HepG2 (cell line): Measurements from ENCODE around the gene MYO1B. TPM values are rescaled to one million over a fixed set of nuclear protein-coding genes. Genes with fewer than 3 reads are reported as not detected.

Experiments
- ATAC-seq: fragments of 200-7000 bp; cut with Tn5 transposase; 3 replicates; pipeline ENCODE4 v1.9.1; 2020; ENCODE audit warnings: mild to moderate bottlenecking, moderate library complexity
- BruUV-seq: library from RNA; stranded (reverse); fragments of 400-500 nt; replicated peaks from 2 replicates; lab custom pipeline; 2021; lab: Mats Ljungman, UMichigan
- CTCF ChIA-PET: fragments of 300-600 bp; formaldehyde crosslinking; extraction: SDS; loops from one replicate; lab custom pipeline; 2021; ENCODE audit warnings: low total read pairs, inconsistent platforms, low intra/inter-chr PET ratio; lab: Yijun Ruan, JAX
- POLR2A ChIA-PET: fragments of 350-600 bp; sonication (Branson Sonifier 250); formaldehyde crosslinking; loops from one replicate; lab custom pipeline; 2020; ENCODE audit warnings: antibody characterized with exemption, inconsistent platforms; lab: Yijun Ruan, JAX
- DNase-seq: peaks from one replicate; pipeline ENCODE4 v3.0.0-alpha.2; 2015; ENCODE audit warnings: low spot score
- FAIRE-seq: peaks from 3 replicates; lab custom pipeline; 2011; peaks lifted over from hg19 to GRCh38; lab: Jason Lieb, UNC
- H2AFZ ChIP-seq: one replicate; pipeline ENCODE4 v1.6.1; 2011; ENCODE audit warnings: low read length, inconsistent platforms
- H3K27ac ChIP-seq: fragments of 300-600 bp; 3 replicates; pipeline ENCODE4 v1.8.0; 2011; ENCODE audit warnings: mixed run types, mild to moderate bottlenecking, mixed read lengths, low read length, inconsistent platforms; ENCODE audit not compliant: insufficient read depth; ENCODE audit errors: extremely low read length
- H3K27me3 ChIP-seq, 2 experiments: fragments of 200-600 bp in 1 of 2; 2 replicates in 1 of 2; 3 replicates in 1 of 2; pipeline versions ENCODE4 v1.6.0 to v1.8.0; 2011; ENCODE audit warnings: low read length in 2 of 2, mild to moderate bottlenecking in 2 of 2, moderate library complexity in 2 of 2, inconsistent platforms in 1 of 2; ENCODE audit not compliant: insufficient read depth in 2 of 2, control insufficient read depth in 1 of 2
- H3K36me3 ChIP-seq, 2 experiments: fragments of 200-600 bp in 1 of 2; replicated peaks in 1 of 2; 2 replicates in 1 of 2; 3 replicates in 1 of 2; pipeline versions ENCODE4 v1.5.1 to v1.8.0; 2011; ENCODE audit warnings: low read length in 2 of 2, inconsistent platforms in 1 of 2; ENCODE audit not compliant: insufficient read depth in 2 of 2, control insufficient read depth in 1 of 2
- H3K4me1 ChIP-seq: 2 replicates; pipeline ENCODE4 v1.5.1; 2012; ENCODE audit warnings: low read length, inconsistent platforms; ENCODE audit not compliant: insufficient read depth
- H3K4me2 ChIP-seq: 2 replicates; pipeline ENCODE4 v1.6.0; 2011; ENCODE audit warnings: low read depth, low read length, inconsistent platforms
- H3K4me3 ChIP-seq, 3 experiments: fragments of 200-600 bp in 1 of 3; sonication (generic), shearing (Covaris generic) in 1 of 3; replicated peaks in 1 of 3; 2 replicates each; pipeline ENCODE4 v1.5.1; 2011 to 2016; ENCODE audit warnings: low read length in 3 of 3, inconsistent platforms in 2 of 3, low read depth in 2 of 3, mild to moderate bottlenecking in 2 of 3, control low read depth in 1 of 3, mixed read lengths in 1 of 3; ENCODE audit not compliant: insufficient read depth in 1 of 3
- H3K79me2 ChIP-seq: one replicate; pipeline ENCODE4 v1.6.1; 2011; ENCODE audit warnings: low read length, inconsistent platforms; ENCODE audit not compliant: insufficient read depth
- H3K9ac ChIP-seq: 2 replicates; pipeline ENCODE4 v1.6.0; 2011; ENCODE audit warnings: mild to moderate bottlenecking, low read depth, low read length, inconsistent platforms; ENCODE audit not compliant: insufficient read depth
- H3K9me3 ChIP-seq: 2 replicates; pipeline ENCODE4 v1.5.1; 2012; ENCODE audit warnings: mild to moderate bottlenecking, low read length
- H4K20me1 ChIP-seq: 2 replicates; pipeline ENCODE4 v1.6.0; 2011; ENCODE audit warnings: inconsistent platforms, mild to moderate bottlenecking, low read length, moderate library complexity; ENCODE audit not compliant: insufficient read depth
- ATM ChIP-seq: fragments of 450-650 bp; IDR thresholded peaks from 2 replicates; pipeline ENCODE4 v1.7.1; 2017; ENCODE audit warnings: mild to moderate bottlenecking, borderline replicate concordance
- CEBPB ChIP-seq: IDR thresholded peaks from 2 replicates; pipeline ENCODE4 v1.6.1; 2011; ENCODE audit warnings: low read depth, low read length, improper control_type of control experiment, borderline replicate concordance
- CHD2 ChIP-seq: IDR thresholded peaks from 2 replicates; pipeline ENCODE4 v1.6.1; 2011; ENCODE audit warnings: low read depth, low read length, improper control_type of control experiment
- IRX3 ChIP-seq: sonication (generic); formaldehyde crosslinking; IDR thresholded peaks from 2 replicates; pipeline ENCODE4 v1.8.1; 2023; ENCODE audit warnings: mild to moderate bottlenecking, low read depth, missing genetic modification reagents, borderline replicate concordance
- KLF13 ChIP-seq: sonication (generic); formaldehyde crosslinking; IDR thresholded peaks from 2 replicates; pipeline ENCODE4 v1.4.0; 2020; ENCODE audit warnings: mild to moderate bottlenecking, missing genetic modification reagents
- NFIC ChIP-seq: IDR thresholded peaks from 2 replicates; pipeline ENCODE4 v1.6.1; 2012; ENCODE audit warnings: mild to moderate bottlenecking, low read length, inconsistent platforms
- NFRKB ChIP-seq: fragments of 450-650 bp; IDR thresholded peaks from 2 replicates; pipeline ENCODE4 v1.6.1; 2017
- ONECUT2 ChIP-seq: sonication (generic); formaldehyde crosslinking; IDR thresholded peaks from 2 replicates; pipeline ENCODE4 v1.4.0; 2020; ENCODE audit warnings: missing genetic modification reagents
- TGIF2 ChIP-seq: IDR thresholded peaks from 2 replicates; pipeline ENCODE4 v1.6.1; 2016; ENCODE audit warnings: control low read depth, missing compliant biosample characterization
- TMF1 ChIP-seq: sonication (generic); formaldehyde crosslinking; IDR thresholded peaks from 2 replicates; pipeline ENCODE4 v1.8.1; 2022; ENCODE audit warnings: low read depth, missing genetic modification reagents
- ZNF143 ChIP-seq: sonication (generic); formaldehyde crosslinking; IDR thresholded peaks from 2 replicates; pipeline ENCODE4 v1.4.0; 2020; ENCODE audit warnings: missing genetic modification reagents
- ZNF264 ChIP-seq: sonication (generic); formaldehyde crosslinking; IDR thresholded peaks from 2 replicates; pipeline ENCODE4 v1.4.0; 2020; ENCODE audit warnings: missing genetic modification reagents
- ZNF318 ChIP-seq: sonication (generic); formaldehyde crosslinking; IDR thresholded peaks from 2 replicates; pipeline ENCODE4 v1.4.0; 2020; ENCODE audit warnings: mild to moderate bottlenecking, missing genetic modification reagents
- ZNF468 ChIP-seq: sonication (generic); formaldehyde crosslinking; IDR thresholded peaks from 2 replicates; pipeline ENCODE4 v1.8.0; 2022; ENCODE audit warnings: mild to moderate bottlenecking, moderate library complexity, missing genetic modification reagents
- ZNF567 ChIP-seq: sonication (generic); formaldehyde crosslinking; IDR thresholded peaks from 2 replicates; pipeline ENCODE4 v1.8.1; 2023; ENCODE audit warnings: mild to moderate bottlenecking, missing genetic modification reagents, borderline replicate concordance
- WGBS: methylation state at CpG from one replicate; pipeline ENCODE4 v1.1.6; 2017; ENCODE audit warnings: low lambda C conversion rate; 5-methylcytosine and 5-hydroxymethylcytosine counted together
- in situ Hi-C: cut with HindIII; loops from 2 replicates; pipeline ENCODE4 v1.10.0; 2017; ENCODE audit warnings: low pct_unique_long_range_greater_than_20kb; ENCODE audit not compliant: extremely low pct_ligation_motif_present
- intact Hi-C: fragments of 100-400 bp; cut with micrococcal nuclease; formaldehyde crosslinking; loops from one replicate; pipeline ENCODE4 v1.10.0; 2022; ENCODE audit not compliant: unreplicated experiment
- polyA plus RNA-seq, 8 experiments: library from polyadenylated mRNA; depleted of rRNA in 3 of 8; stranded (reverse) in 7 of 8; unstranded in 1 of 8; fragments of >200 nt; fragmentation: Illumina TruSeq in 4 of 8; extraction: Trizol in 4 of 8; gene quantifications; 2 replicates each; pipeline versions ENCODE4 v1.2.1 to v1.2.3, GENCODE V29; 2011 to 2016; ENCODE audit warnings: low read depth in 4 of 8, missing spikeins in 1 of 8, mixed read lengths in 1 of 8; ENCODE audit not compliant: insufficient read depth in 1 of 8
- total RNA-seq, 5 experiments: library from RNA; depleted of rRNA; stranded (reverse); fragments of >200 nt; fragmentation: Illumina TruSeq; extraction: Trizol; gene quantifications; 2 replicates each; pipeline ENCODE4 v1.2.3, GENCODE V29; 2016; ENCODE audit warnings: low read depth in 1 of 5

MYO1B gene
- total and polyA plus RNA-seq, 2 of the 13 experiments (the other 11 are each of a cell fraction or from before 2014, with no cell fraction given): 36.9 to 89.8 TPM

- no peak overlapping the region for H3K4me3 ChIP-seq
Observed at GRCh38 chr2:191291471-191291870, 46.3 kb downstream of the MYO1B start.

GRCh38 chr2:191292869-191293268 is 47.7 kb downstream of the MYO1B start:
- peaks cover 44% of the 10 kb centered on the region for H3K79me2 ChIP-seq
- no peak for DNase-seq
- H3K9ac ChIP-seq: no peak overlapping the region
- no peak overlapping the region for H2AFZ ChIP-seq
- FAIRE-seq: no peak
- CTCF ChIA-PET: no interaction called here
- peaks cover 5 to 12% of the 10 kb centered on the region in 2 experiments for H3K36me3 ChIP-seq
- no TSS peak for BruUV-seq
- no peak for TF ChIP-seq ZNF318 (CRISPR knock-in tag)
- TF ChIP-seq IRX3 (CRISPR knock-in tag): no peak
- no peak for TF ChIP-seq NFIC
- no peak for TF ChIP-seq ZNF264 (CRISPR knock-in tag)
- no peak for TF ChIP-seq KLF13
- TF ChIP-seq ATM: no peak
- no peak for TF ChIP-seq ZNF567 (CRISPR knock-in tag)
- no peak for TF ChIP-seq ZNF468 (CRISPR knock-in tag)
- TF ChIP-seq ZNF143 (CRISPR knock-in tag): no peak
- no peak for TF ChIP-seq CHD2
- no peaks in the 10 kb centered on the region for H3K27me3 ChIP-seq
- H3K9me3 ChIP-seq: no peaks in the 10 kb centered on the region
- peaks cover 25% of the 10 kb centered on the region for H3K4me1 ChIP-seq
- no peak overlapping the region for H3K4me2 ChIP-seq
- H3K4me3 ChIP-seq: no peak overlapping the region
- no peak for ATAC-seq
- intact Hi-C loops: no loop called here
- POLR2A ChIA-PET: no interaction called here
- in situ Hi-C loops: no loop called here
- no peak overlapping the region for H3K27ac ChIP-seq
- H4K20me1 ChIP-seq: no peaks in the 10 kb centered on the region

More at GRCh38 chr2:191291471-191291870, 46.3 kb downstream of the MYO1B start:
- no peak for ATAC-seq
- H4K20me1 ChIP-seq: no peaks in the 10 kb centered on the region
- in situ Hi-C loops: no loop called here
- intact Hi-C loops: no loop called here
- H3K4me2 ChIP-seq: no peak overlapping the region
- no peaks in the 10 kb centered on the region for H3K9me3 ChIP-seq
- no peak for FAIRE-seq
- TF ChIP-seq CEBPB (peak; percentile 45; the same call in 1 of the 2 replicates), NFRKB (no peak), TMF1 (CRISPR knock-in tag) (no peak), ONECUT2 (CRISPR knock-in tag) (no peak), TGIF2 (CRISPR knock-in tag) (no peak)
- no peak overlapping the region for H2AFZ ChIP-seq
- H3K27ac ChIP-seq: no peak overlapping the region
- H3K4me1 ChIP-seq: peaks cover 25% of the 10 kb centered on the region
- CTCF ChIA-PET: no interaction called here
- H3K36me3 ChIP-seq: peaks cover under 1 to 7% of the 10 kb centered on the region in 2 experiments
- no TSS peak for BruUV-seq
- no peak for DNase-seq
- WGBS: 75% methylated on average over 2 of the region's 2 CpGs
- H3K79me2 ChIP-seq: peaks cover 44% of the 10 kb centered on the region
- H3K9ac ChIP-seq: no peak overlapping the region
- POLR2A ChIA-PET: no interaction called here
- no peaks in the 10 kb centered on the region for H3K27me3 ChIP-seq
